HG03159 (cell line): ENCODE results near the gene SCLT1.

Experiments used
- ATAC-seq: cut with Tn5 transposase; IDR thresholded peaks from one replicate; pipeline ENCODE4 v1.9.1; 2021; ENCODE audit warnings: mild to moderate bottlenecking, moderate library complexity; ENCODE audit not compliant: unreplicated experiment

Gene SCLT1

DNA sequence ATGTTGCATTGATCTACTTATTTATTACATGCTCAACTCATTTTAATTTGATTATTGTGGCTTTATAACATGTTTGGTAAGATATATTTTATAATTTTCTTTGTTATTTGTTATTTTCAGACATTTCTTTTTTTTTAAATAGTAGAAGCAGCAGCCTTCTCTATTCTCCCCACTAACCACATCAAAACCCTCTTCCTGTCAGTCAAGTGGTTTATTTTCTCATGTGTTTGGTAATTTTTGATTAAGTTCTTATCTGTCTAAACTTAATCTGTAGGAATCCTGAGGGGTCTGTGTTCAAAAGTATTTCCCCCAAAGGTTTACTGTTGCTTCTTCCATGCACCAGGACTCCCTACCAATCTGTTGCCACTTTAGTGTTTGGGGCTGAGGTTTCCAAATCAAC is 131.9 kb downstream of the SCLT1 start:
- no peak for ATAC-seq

DNA sequence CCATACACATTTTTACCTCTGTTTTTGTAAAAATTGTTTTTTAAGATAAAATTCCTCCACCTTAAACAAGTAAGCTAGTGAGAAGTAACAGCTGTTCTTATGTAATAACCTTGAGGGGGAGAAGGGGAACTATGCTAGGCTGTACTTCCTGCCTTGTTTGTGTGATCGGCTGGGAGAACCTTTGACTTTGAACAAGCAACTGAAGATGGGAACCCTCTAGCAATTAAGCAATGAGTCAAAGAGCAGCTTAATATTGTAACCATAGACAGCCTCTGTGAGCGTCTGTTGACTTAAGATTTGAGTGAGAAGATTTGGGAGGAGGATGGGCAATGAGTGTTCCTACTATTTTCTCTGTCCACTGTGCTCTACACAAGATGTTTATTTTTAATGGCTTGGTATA is 135.1 kb downstream of the SCLT1 start:
- ATAC-seq = no peak

DNA sequence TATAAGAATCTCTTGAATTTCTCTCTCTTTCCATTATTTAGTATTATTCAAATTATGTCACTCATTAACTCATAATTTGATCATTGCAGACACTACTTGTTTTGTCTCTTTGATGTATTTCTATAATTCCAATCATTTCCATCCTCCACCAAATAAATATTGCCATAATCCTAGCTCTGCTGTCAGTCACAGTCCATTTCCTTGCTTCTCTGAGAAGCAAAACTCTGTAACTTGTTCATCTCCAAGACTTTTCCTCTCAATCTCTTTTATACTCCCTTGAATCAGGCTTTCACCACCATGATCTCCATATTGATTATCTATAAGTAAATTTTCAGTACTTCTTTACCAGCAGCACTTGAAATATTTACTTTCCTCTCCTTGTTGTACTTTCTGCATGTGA is 135.9 kb downstream of the SCLT1 start:
- ATAC-seq = no peak

DNA sequence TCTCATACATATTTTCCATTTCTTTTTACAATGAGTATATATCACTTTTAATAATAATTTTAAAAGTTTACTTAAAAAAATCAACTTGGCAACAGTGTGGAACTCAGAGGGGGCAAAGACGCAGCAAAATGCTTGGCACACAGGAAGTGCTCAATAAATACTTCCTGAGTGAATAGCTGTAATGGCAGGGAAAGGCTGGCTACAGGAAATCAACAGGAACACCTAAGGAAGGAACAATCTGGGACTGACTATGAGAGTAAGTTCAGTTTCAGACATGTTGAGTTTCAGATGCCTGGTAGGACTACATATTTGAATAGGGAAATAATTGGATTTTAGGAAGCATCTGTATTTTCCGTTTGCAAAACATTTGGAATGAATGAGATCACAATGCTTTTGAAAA is 137.6 kb downstream of the SCLT1 start:
- ATAC-seq = no peak

DNA sequence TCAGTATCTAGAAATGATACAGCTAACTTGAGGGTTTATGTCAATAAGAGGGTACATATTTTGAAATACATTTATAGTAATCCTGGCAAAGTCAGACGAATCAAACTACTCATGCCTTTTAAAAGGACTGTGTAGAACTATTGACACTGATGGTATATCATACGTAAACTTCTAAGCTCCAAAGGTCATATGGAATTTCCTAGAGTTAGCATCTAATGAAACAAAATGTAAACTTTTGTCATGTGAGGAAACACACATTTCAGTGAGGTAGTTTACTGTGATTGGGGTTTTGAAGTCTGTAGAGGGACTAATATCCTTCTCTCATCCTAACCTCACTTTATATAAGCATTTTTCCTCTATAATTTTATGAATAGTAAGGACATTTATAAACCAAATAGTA is 138.4 kb downstream of the SCLT1 start:
- no peak for ATAC-seq

DNA sequence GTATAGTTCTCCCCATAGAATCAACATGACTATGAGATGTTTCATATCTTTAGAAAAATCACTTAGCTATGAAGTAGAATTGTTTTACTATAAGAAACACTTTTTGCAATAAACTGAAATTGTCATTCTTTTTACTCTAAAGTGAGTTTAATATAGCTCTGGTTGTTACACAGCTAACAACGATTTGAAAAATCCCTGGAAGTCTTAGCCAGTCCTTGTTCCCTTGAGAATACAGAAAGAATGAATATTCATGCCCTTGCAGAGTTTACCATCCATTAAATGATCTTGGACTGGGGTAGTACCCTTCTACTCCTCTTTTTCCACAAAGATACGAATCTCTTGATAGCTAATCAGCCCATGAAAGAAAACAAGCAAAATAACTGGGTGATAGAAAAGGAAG is 142.0 kb downstream of the SCLT1 start:
- ATAC-seq = no peak

DNA sequence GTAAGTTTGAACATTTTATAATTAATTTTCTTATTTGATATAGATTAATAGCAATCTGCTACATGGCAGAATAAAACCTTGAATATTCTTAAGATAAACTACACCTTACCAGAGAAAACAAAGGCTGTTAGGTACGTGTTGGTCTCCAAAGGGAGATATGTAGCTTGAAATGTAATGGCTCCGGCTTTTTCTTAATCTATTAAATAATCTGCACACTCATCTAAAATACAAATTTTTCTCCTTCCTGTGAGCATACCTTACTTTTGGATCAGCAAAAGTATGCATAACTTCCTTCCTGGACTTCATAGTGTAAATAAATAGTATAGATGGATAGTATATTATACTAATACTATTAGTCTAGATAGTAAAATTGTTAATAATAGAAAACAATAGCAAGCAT is 142.5 kb downstream of the SCLT1 start:
- ATAC-seq = no peak

DNA sequence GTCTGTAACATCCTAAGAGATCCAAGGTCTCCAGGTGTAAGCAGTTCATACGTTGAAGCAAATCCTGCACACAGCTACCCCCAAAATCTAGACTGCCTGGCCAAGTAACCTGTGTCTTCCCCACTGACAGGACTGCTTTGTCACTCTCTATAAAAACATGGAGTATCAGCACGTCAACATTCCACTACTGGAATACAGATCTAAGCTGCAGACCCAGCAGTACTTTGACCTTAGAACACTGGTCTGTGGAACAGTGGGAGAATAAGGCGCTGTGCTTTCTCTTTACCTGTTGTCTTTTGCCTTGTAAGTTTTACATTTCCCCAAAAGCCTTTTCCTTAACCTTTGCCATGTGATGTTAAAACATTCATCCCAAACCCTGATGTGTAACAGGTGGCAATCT is 146.4 kb downstream of the SCLT1 start:
- ATAC-seq = no peak

DNA sequence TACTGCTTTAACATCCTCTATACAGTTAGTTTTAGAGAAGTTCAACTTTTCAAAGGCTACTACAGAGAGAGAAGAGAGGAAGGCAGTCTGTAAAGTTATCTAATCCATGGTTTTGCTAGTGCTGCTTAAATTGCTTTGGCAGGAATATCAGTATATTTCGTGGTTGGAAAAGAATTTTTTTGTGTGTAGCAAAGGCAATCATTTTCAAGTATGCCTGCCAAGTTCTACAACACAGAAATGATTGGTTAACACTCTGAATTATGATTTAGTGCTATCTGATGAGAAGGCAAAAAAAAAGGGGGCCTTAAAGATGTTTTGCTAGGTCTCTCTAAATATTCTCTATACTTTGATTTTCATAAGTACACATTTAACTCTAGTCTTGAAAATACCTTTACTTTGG is 150.7 kb downstream of the SCLT1 start:
- ATAC-seq = no peak

DNA sequence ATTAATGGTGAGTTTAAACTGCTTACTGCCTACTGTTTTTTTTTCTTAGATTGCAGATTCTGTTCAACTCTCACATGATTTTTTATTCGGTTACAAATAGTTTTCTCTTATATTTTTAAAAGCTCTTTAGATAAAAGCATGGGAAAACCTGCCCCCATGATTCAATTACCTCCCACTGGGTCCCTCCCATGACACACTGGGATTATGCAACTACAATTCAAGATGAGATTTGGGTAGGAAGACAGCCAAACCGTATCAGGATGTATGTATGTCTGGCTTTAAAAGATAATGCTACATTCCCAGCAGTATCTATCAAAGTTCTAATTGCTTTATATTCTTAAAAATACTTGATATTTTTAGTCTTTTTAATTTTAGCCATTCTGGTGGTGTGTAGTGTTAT is 152.4 kb downstream of the SCLT1 start:
- ATAC-seq = no peak

DNA sequence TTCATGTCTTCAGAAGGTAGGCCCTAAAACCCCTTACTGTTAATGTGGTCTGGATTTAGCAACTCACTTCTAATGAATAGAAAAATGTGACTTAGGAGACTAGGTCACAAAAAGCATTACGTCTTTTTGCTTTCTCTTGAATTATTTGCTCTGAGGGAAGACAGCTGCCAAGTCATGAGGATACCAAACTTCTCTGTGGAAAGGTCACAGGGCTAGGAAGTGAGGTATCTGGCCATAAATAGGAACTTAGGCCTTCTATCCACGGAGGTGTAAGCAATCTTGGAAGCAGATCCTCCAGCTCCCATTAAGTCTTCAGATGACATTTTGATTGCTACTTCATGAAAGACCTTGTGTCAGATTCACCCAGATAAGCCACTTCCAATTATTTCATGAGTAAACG is 163.3 kb downstream of the SCLT1 start:
- no peak for ATAC-seq

DNA sequence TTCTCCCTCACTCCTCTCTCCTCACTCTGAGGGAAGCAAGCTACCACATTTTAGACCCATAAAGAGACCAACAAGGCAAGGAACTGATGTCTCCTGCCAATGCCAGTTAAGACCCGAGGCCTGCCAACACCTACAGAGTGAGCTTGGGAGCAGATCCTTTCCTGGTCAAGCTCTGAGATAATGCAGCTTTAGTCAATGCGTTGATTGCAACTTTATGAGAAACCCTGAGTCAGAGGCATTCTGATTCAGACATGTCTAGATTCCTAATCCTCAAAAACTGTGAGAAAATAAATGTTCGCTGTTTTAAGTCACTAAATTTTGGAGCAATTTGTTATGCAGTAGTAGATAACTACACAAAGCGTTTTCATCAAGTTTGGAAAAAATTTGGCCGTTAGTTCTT is 168.4 kb downstream of the SCLT1 start:
- ATAC-seq = no peak

DNA sequence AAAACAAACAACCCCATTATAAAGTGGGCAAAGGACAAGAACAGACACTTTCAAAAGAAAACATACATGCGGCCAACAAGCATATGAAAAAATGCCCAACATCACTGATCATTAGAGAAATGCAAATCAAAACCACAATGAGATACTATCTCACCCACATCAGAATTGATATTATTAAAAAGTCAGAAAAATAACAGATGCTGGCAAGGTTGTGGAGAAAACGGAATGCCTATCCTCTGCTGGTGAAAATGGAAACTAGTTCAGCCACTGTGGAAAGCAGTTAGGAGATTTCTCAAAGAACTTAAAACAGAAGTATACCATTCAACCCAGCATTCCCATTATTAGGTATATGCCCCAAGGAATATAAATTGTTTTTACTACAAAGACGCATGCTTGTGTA is 171.4 kb downstream of the SCLT1 start:
- no peak for ATAC-seq

DNA sequence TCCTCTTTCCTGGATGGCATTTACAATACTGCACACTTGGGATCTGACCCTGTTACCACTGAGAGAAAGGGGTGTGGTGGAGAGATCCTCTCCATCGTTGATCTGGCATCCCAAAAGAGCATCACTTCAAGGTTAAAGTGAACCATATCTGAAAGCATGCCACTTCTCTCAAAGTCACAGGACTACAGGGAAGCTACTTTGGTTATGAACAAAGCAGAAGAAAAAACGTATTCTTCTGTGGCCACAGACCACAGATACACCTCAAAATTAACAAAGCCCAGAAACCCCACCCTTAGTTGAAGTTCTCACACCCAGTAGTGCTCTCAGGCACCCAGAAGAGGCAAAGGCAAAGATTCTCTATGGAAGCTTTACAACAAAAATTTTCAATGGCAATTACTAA is 175.6 kb downstream of the SCLT1 start:
- ATAC-seq = peak; percentile 58

DNA sequence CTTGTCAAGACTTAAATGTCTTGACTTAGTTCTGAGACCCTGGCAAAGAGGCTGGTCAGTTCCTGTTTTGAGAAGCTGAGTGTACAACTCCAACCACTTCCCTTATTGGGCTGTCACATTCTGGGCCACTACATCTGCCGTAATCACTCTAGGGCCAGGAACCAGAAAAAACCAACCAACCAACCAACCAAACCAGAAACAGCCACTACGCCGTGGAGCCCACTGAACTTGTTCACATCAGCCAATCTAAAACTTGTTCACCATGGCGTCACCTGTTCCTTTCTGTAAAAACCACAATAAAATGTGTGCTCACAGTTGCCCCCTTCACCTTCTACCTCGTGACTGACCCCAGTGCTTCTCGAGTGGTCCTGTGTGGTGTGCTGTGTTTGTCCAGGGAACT is 176.5 kb downstream of the SCLT1 start:
- ATAC-seq = peak; percentile 88

DNA sequence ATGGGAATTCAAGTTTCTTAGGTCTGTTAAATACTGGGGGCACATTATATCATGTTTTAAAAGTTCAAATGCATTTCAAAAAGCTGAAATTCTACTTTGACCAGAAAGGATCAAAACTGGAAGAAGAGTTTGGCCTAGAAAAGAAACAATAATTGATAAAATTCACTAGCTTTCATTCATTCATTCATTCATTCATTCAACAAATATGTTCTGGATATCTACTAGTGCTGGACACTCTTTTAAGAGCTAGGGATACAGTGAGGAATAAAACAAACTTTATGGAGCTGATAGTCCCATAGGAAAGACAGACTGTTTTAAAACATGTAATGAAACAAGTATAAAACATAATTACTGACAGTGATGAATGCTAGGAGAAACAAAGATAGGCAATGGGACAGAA is 177.8 kb downstream of the SCLT1 start:
- ATAC-seq = no peak

DNA sequence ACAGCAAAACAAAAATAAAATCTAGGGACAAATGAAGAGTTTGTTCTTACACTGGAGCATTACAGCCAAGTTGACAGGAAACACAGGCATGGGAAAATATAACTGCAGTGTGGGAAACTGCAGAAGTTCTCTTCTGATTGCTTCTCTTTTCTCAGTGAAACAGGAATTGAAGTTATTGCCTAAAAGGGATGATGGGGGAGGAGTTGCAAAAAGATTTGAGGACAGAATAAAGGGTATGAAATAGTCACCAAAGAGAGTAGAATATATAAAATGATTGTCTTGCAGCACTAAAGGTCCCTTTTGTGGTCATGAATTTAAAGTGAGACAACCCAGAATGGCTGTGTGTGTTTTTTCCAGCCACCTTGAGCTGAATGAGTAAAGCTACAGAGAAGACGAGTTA is 180.1 kb downstream of the SCLT1 start:
- no peak for ATAC-seq

DNA sequence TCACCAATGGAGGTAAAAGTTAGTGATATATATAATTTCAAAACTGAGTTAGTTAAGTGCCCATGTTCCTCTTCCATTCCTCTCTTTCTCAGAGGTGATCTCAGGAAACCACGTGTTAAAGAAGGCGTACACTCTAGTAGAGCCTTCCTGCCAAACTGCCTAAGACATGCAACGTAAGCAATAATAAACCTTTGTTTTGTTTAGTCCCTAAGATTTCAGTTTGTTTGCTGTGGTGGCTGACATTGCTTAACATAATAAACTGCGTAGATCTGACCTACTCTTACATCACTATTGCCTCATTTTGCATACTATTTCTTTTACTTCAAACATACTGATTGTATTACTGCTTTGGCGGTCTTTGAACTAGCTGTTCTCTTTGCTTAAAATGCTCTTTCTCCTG is 184.6 kb downstream of the SCLT1 start:
- no peak for ATAC-seq

DNA sequence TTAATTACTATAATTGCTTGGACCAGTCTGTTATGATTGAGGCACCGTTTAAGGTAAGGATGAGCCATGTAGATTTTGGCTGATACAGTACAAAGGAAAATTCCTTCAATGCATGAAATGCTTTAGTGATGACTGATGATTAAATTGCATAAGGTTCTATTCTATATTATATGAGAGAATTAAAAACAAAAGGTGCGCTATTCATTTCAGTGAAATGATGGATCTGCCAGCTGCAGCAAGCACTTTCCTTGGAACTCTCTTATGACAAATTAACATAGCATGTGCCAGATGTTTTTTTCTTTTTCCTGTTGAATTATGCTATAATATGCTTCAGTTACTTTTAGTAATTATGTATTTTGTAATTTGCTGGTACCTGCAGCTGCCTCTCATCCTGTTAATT is 185.4 kb downstream of the SCLT1 start:
- no peak for ATAC-seq

DNA sequence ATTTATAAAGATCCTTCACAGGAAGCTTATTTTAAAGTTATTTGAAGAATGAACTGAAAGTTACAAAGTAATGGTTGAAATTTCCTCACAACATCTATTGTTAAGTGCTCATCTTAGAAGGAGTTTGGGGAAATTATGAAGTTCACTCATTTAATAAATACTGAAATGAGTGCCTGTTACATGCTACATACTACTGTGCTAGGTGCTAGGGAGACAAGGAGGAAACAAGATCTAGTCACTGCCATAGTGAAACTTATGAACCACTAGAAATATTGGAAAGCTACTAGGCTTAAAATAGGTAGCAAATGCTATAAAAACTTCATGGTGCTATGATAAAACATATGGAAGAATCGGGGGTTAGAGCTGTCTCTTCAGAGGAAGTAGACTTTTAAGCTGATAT is 186.8 kb downstream of the SCLT1 start:
- no peak for ATAC-seq

DNA sequence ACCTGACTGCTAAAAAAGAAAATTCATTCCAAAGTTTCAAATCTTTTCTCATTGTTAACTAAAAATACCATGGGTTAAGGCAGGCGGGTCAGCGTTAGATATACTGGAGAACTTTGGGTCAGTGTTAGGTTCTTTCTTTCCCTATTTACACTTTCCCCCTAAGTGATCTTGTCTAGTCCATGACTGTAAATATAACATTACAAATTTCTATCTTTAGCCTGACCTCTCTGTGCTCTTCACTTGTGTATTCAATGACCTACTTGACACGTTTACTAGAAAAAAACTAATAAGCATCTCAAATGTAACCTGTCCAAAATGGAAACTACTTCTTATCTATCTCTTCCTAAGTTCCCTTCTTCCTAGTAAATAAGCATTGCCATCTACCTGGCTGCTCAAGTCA is 188.5 kb downstream of the SCLT1 start:
- ATAC-seq = no peak

DNA sequence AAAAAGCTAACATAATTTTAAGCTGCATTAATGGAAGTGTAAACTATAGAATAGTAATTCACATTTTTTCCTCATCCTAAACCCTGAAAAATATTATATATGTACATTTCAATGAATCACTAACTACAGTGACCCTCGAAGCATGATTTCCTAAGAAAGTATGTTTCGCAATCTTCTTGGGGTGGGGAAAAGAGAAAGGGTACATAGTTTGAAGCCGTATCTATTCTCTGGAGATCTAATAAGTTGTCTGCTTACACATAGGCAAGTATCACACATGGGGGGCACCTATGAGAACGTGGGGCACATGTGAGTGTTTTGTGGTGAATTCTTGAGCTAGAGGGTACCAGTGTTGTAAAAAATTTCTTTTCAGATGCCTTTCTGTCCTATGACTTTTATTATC is 212.7 kb downstream of the SCLT1 start:
- no peak for ATAC-seq

DNA sequence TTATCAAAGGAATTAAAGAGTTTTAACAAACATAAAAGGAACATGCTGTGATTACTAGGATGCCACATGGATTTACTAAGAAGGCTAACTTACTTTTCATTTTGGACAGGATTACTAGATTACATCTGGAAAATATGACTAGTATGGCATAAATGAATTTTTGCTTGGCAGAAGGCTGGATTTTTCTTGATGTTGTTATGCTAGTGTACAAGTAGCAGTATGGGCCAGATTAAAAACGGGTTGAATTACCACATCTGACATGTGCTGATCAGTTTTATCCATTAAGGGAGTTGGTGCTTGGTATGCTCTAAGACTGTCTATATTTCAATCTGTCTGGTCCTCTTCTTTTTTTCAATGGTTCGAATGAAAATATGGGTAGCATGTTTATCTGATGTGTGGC is 213.4 kb downstream of the SCLT1 start:
- no peak for ATAC-seq

DNA sequence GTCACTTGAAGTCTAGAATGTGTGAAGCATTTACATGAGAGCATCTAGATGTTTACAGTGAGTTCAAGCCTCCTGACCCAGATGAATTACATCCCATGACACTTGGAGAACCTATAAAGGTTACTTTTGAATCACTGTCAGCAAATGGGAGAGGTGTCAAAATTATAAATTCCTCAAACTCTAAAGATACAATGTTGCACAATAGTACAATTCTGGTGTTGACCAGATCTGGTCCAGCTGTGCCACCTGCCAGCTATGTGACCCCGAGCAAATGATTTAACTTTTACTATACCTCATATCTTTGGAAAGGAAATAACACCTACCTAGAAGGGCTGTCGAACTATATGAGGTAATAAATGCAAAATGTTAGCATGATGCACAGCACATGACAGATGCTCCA is 214.1 kb downstream of the SCLT1 start:
- ATAC-seq = no peak
